ENCODE data around the gene KRT86.

DNA sequence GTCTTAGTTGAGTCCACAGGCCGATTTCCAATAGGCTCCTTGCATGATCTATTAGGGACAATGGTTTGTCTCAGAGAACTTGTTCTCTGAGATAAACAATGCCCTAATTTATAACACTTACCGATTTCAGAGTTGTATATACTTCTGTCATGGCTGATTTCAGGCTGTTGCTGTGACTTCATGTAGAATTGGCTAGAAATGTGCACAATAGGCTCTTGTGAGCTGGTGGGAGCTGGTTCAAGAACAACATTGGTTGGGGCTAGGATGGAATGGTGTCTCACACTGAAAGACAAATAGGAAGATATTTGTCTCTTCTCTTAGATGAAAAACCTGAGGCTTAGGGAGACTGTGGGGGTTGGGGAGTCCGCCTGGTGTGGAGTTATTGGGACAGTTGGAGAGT lies 6.7 kb upstream of the KRT86 start:
- TF ChIP-seq, protein P1, sequence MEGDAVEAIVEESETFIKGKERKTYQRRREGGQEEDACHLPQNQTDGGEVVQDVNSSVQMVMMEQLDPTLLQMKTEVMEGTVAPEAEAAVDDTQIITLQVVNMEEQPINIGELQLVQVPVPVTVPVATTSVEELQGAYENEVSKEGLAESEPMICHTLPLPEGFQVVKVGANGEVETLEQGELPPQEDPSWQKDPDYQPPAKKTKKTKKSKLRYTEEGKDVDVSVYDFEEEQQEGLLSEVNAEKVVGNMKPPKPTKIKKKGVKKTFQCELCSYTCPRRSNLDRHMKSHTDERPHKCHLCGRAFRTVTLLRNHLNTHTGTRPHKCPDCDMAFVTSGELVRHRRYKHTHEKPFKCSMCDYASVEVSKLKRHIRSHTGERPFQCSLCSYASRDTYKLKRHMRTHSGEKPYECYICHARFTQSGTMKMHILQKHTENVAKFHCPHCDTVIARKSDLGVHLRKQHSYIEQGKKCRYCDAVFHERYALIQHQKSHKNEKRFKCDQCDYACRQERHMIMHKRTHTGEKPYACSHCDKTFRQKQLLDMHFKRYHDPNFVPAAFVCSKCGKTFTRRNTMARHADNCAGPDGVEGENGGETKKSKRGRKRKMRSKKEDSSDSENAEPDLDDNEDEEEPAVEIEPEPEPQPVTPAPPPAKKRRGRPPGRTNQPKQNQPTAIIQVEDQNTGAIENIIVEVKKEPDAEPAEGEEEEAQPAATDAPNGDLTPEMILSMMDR (optimal IDR thresholded peaks at IDR 0.05 in 1 of 3, IDR thresholded peaks at IDR 0.05 in 1 of 3, conservative IDR thresholded peaks at IDR 0.05 in 1 of 3; ENCODE audit: extremely low read depth in 1 of 3, insufficient read depth in 2 of 3, low read length in 3 of 3): no peak
- TF ChIP-seq EZH2 (IDR thresholded peaks at IDR 0.05; ENCODE audit: low read length): no peak

Measured in keratinocyte (primary cell).